Fibroblast of lung (primary cell): Measurements from ENCODE around the gene KIF19. TPM values are rescaled to one million over a fixed set of nuclear protein-coding genes. Genes with fewer than 3 reads are reported as not detected.

ENCODE experiments used
- DNase-seq, 2 donors: peaks; one replicate each; pipeline versions ENCODE4 v3.0.0 to v3.0.0-alpha.2; 2010; ENCODE audit warnings: low read depth in 2 of 2
- H2AFZ ChIP-seq: 2 replicates; pipeline ENCODE4 v1.5.1; 2012; ENCODE audit warnings: low read length, control low read depth, inconsistent platforms
- H3K27ac ChIP-seq: 2 replicates; pipeline ENCODE4 v1.5.1; 2011; ENCODE audit warnings: low read length, control low read depth; ENCODE audit not compliant: insufficient read depth
- H3K27me3 ChIP-seq: 2 replicates; pipeline ENCODE4 v1.5.1; 2011; ENCODE audit warnings: mild to moderate bottlenecking, low read length; ENCODE audit not compliant: control insufficient read depth, insufficient read depth
- H3K36me3 ChIP-seq: 2 replicates; pipeline ENCODE4 v1.5.1; 2011; ENCODE audit warnings: low read length; ENCODE audit not compliant: control insufficient read depth, insufficient read depth
- H3K4me1 ChIP-seq: 2 replicates; pipeline ENCODE4 v1.5.1; 2011; ENCODE audit warnings: low read length; ENCODE audit not compliant: control insufficient read depth, insufficient read depth; ENCODE audit errors: extremely low read depth
- H3K4me2 ChIP-seq: 2 replicates; pipeline ENCODE4 v1.5.1; 2011; ENCODE audit warnings: low read length, control low read depth; ENCODE audit not compliant: insufficient read depth; ENCODE audit errors: extremely low read depth
- H3K4me3 ChIP-seq, 4 experiments: fragments of 200-600 bp in 1 of 4; sonication (generic) in 1 of 4; replicated peaks in 1 of 4; 2 replicates each; pipeline ENCODE4 v1.5.1; 2011 to 2016; ENCODE audit warnings: low read length in 4 of 4, low read depth in 3 of 4, mild to moderate bottlenecking in 3 of 4, control low read depth in 2 of 4, inconsistent platforms in 1 of 4, mixed read lengths in 1 of 4; ENCODE audit not compliant: insufficient read depth in 1 of 4; ENCODE audit errors: control extremely low read depth in 1 of 4
- H3K79me2 ChIP-seq: 2 replicates; pipeline ENCODE4 v1.5.1; 2012; ENCODE audit warnings: mild to moderate bottlenecking, low read length, inconsistent platforms; ENCODE audit not compliant: control insufficient read depth, insufficient read depth
- H3K9ac ChIP-seq: 2 replicates; pipeline ENCODE4 v1.5.1; 2011; ENCODE audit warnings: mild to moderate bottlenecking, low read length, control low read depth; ENCODE audit not compliant: insufficient read depth
- H3K9me3 ChIP-seq: 2 replicates; pipeline ENCODE4 v1.5.1; 2012; ENCODE audit warnings: low read depth, low read length; ENCODE audit not compliant: control insufficient read depth, insufficient read depth
- H4K20me1 ChIP-seq: 2 replicates; pipeline ENCODE4 v1.5.1; 2011; ENCODE audit warnings: low read length; ENCODE audit not compliant: control insufficient read depth, insufficient read depth; ENCODE audit errors: extremely low read depth
- EZH2 ChIP-seq: IDR thresholded peaks from 2 replicates; pipeline ENCODE4 v1.5.1; 2012; ENCODE audit warnings: low read length, control low read depth, mild to moderate bottlenecking; ENCODE audit errors: missing control alignments
- polyA plus RNA-seq, 2 donors: library from polyadenylated mRNA; depleted of rRNA in 1 of 2; stranded (reverse) in 1 of 2; unstranded in 1 of 2; fragments of >200 nt; gene quantifications; 2 replicates each; pipeline ENCODE4 v1.2.1, GENCODE V29; 2011 to 2012; ENCODE audit warnings: missing spikeins in 1 of 2
- total RNA-seq: library from RNA; depleted of rRNA; stranded (reverse); fragments of >200 nt; gene quantifications from 2 replicates; pipeline ENCODE4 v1.2.1, GENCODE V29; 2014
- TF ChIP-seq, protein P1 (sequence below), 2 donors: IDR thresholded peaks in 1 of 2; conservative IDR thresholded peaks in 1 of 2; 1 replicate in 1 of 2; 2 replicates in 1 of 2; pipeline ENCODE4 v1.5.1; 2011 to 2012; ENCODE audit warnings: low read length in 2 of 2, control low read depth in 1 of 2, inconsistent platforms in 1 of 2, low read depth in 1 of 2, mild to moderate bottlenecking in 1 of 2

The KIF19 gene
- total and polyA plus RNA-seq, 2 donors (not counting 1 experiment from before 2014, with no cell fraction given) = under 0.01 TPM; not detected in 1

DNA sequence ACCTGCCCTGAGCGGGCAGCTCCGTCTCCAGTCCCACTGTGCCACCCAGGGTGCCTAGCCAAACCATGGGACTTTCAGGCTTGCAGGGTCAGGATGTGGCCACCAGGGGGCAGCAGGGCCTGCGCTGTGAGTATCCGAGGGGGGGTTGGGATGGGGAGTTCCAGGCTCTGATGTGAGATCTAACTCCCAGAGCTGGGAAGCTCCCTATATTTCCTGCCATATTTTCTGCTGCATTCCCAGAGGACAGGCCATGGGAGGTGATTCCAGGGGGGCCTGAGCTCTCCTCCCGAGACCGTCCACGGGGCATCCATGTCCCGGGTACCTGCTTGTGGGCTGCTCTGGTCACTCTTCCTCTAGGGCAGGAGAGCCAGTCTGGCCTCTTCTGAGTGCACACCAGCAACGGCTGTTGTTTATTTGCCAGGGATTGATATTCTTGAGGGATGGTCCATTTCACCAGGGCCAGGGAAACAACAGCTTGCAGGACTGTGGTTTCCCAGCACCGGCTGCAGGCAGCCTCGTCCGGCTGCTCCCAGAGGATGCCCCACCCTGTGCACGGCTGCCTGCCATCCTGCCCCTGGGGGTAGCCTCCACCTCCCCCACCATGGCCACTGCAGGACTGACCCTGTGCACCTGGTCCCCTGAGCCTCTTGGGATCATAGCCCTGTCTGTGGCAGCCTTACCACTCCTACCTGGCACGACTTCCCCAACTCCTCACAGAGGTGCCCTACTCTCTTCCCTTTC, 42.5 kb downstream of the KIF19 start:
- Histone ChIP-seq H3K9me3 (no peaks in the 10 kb centered on the region), H3K4me1 (no peaks in the 10 kb centered on the region), H4K20me1 (no peaks in the 10 kb centered on the region), H3K79me2 (no peaks in the 10 kb centered on the region), H3K27ac (no peak overlapping the region), H3K4me2 (no peak overlapping the region), H3K9ac (no peak overlapping the region), H3K36me3 (no peaks in the 10 kb centered on the region), H3K27me3 (no peaks in the 10 kb centered on the region), H2AFZ (no peak overlapping the region), H3K4me3 (no peak overlapping the region)
- TF ChIP-seq, protein P1, sequence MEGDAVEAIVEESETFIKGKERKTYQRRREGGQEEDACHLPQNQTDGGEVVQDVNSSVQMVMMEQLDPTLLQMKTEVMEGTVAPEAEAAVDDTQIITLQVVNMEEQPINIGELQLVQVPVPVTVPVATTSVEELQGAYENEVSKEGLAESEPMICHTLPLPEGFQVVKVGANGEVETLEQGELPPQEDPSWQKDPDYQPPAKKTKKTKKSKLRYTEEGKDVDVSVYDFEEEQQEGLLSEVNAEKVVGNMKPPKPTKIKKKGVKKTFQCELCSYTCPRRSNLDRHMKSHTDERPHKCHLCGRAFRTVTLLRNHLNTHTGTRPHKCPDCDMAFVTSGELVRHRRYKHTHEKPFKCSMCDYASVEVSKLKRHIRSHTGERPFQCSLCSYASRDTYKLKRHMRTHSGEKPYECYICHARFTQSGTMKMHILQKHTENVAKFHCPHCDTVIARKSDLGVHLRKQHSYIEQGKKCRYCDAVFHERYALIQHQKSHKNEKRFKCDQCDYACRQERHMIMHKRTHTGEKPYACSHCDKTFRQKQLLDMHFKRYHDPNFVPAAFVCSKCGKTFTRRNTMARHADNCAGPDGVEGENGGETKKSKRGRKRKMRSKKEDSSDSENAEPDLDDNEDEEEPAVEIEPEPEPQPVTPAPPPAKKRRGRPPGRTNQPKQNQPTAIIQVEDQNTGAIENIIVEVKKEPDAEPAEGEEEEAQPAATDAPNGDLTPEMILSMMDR (conservative IDR thresholded peaks at IDR 0.05 in 1 of 2, IDR thresholded peaks at IDR 0.05 in 1 of 2; ENCODE audit: low read depth in 1 of 2, low read length in 2 of 2) = peak; percentile 78 to 93
- TF ChIP-seq EZH2 = no peak
- DNase-seq = peak; percentile 25 to 44

DNA sequence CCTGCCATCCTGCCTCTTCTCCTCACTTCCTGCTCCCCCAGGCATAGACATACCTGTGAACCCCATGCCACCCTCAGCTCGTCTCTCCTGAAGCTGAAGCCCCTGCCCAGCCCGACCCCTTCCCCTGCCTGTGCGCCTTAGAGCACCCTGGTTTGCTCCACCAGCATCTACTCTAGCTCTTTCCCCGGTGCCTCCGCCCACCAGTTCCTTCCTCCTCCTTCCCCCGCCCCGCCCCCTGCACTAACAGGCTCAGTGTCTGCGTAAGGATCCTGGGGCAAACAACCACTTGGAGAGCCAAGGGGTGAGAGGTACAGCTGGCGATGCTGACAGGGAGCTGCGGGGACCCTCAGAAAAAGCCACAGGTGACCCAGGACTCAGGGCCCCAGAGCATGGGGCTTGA, 43.2 kb downstream of the KIF19 start:
- H3K9me3 ChIP-seq = no peaks in the 10 kb centered on the region
- no peaks in the 10 kb centered on the region for H3K27me3 ChIP-seq
- no peaks in the 10 kb centered on the region for H3K79me2 ChIP-seq
- H2AFZ ChIP-seq = no peak overlapping the region
- no peaks in the 10 kb centered on the region for H3K4me1 ChIP-seq
- H3K27ac ChIP-seq = no peak overlapping the region
- H3K9ac ChIP-seq = no peak overlapping the region
- TF ChIP-seq, protein P1 (conservative IDR thresholded peaks at IDR 0.05 in 1 of 2, IDR thresholded peaks at IDR 0.05 in 1 of 2; ENCODE audit: low read depth in 1 of 2, low read length in 2 of 2) = no peak
- no peak for TF ChIP-seq EZH2
- H3K36me3 ChIP-seq = no peaks in the 10 kb centered on the region
- no peaks in the 10 kb centered on the region for H4K20me1 ChIP-seq
- no peak overlapping the region for H3K4me3 ChIP-seq
- no peak for DNase-seq
- no peak overlapping the region for H3K4me2 ChIP-seq

DNA sequence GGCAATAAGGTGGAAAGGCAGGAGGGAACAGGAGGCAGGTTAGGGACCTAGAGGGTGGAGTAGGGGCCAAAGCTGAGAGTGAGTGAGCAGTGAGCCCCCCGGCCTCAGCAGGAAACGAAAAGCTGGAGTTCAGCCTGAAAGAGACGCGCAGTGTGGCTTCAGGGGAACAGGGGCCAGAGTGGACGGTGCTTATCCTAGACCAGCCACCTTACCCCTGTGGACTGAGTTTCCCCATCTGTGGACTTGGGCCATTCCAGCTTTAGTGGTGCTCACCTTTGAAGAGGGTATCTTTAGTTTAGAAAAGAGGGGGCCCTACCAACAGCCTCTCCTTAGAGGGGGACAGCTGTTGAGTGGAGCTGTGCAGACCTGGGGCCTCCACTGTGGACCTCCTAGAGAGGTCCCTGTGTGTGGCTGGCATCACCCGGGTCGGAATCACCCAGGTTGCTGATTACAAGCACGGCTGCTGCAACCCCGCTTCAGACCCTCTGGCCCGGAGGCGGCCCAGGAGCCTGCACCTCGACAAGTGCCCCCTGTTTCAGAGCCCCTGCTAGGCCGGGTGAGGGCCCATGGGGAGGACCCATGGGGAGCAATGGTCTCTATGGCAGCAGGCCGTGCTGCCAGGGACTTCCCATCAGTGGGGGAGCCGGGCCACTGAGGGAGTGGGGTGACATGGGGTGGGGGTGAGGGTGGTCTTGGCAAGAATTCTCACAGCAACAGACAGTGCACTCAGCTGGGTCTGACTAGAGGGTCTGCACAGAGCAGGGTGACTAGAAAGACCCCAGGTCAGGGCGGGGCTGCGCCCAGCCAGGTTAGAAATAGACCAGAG, 43.9 kb downstream of the KIF19 start:
- no peaks in the 10 kb centered on the region for H3K4me1 ChIP-seq
- no peaks in the 10 kb centered on the region for H4K20me1 ChIP-seq
- TF ChIP-seq, protein P1 (conservative IDR thresholded peaks at IDR 0.05 in 1 of 2, IDR thresholded peaks at IDR 0.05 in 1 of 2; ENCODE audit: low read depth in 1 of 2, low read length in 2 of 2) = no peak
- TF ChIP-seq EZH2 = no peak
- no peaks in the 10 kb centered on the region for H3K79me2 ChIP-seq
- no peak overlapping the region for H3K9ac ChIP-seq
- H3K36me3 ChIP-seq = no peaks in the 10 kb centered on the region
- no peaks in the 10 kb centered on the region for H3K27me3 ChIP-seq
- no peak overlapping the region for H2AFZ ChIP-seq
- no peak overlapping the region for H3K27ac ChIP-seq
- no peak for DNase-seq
- H3K4me2 ChIP-seq = no peak overlapping the region
- H3K9me3 ChIP-seq = no peaks in the 10 kb centered on the region
- H3K4me3 ChIP-seq = no peak overlapping the region
